DMS53 (cell line): ENCODE results near the gene CNR1.
"Not testable (repeated sequence)": the region's sequence is repeated elsewhere in the genome, so short reads cannot be mapped to it uniquely, and the experiment has no call there.

Experiments used
- DNase-seq: peaks from one replicate; lab custom pipeline; 2025; lab: John Stamatoyannopoulos, UW

Gene CNR1

GRCh38 chr6:88165844-88166492 lies at the start of gene CNR1:
Gene CNR1 (minus strand): TSS chr6:88166347. CDS start chr6:88145274, 21,073 bp downstream.
- DNase-seq = peak; percentile 85

DNA sequence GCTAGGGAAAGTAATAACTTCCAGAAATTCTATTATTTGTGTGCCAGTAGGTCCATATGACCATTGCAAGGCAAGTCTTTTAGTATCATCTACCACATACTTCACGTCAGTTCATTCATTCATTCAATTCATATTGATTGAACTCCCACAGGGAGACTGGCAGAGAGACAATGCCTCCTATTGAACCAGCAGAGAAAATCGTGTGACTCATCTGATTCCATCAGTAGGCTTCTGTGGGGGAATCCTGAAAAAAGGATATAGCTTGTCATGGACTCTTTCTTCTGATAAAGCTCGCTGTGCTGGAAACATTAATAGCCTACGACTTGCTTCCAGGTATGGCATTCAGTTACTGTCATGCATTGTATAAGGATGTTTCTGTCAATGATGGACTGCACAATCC lies 45.3 kb upstream of the CNR1 start:
- no peak for DNase-seq

DNA sequence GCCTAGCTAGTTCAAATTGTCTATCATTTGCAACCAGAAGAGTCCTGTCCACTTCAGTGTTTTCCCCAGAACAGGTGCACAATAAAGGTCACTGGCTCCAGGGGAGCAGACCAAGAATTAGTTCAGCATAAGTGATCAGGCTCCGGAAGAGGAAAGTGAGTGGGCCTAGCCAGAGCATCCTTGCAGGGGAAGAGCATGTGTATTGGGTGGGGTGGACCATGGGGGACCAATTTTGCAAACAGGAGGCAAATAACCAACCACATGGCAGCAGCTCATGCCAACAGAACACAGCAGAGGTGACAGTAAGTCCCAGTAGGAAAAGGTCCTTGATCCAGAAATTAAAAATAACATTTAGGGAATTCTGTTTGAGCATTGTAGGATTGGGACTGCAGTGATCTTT lies 43.2 kb upstream of the CNR1 start:
- DNase-seq = no peak

- DNase-seq = no peak
These were observed 42.6 kb upstream of the CNR1 start for GRCh38 chr6:88208726-88209125.

DNA sequence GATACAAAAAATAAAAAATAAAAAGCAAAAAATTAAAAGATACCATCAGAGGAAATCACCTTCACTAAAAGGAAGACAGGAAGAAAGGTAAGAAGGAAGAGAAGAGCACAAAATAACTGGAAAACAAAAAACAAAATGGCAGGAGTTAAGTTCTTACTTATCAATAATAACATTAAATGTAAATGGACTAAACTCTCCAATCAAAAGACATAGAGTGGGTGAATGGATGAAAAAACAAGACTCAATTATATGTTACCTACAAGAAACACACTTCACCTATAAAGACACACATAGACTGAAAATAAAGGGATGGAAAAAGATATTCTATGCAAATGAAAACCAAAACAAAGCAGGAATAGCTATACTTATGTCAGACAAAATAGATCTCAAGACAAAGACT lies 35.6 kb upstream of the CNR1 start:
- DNase-seq = not testable (repeated sequence)

DNA sequence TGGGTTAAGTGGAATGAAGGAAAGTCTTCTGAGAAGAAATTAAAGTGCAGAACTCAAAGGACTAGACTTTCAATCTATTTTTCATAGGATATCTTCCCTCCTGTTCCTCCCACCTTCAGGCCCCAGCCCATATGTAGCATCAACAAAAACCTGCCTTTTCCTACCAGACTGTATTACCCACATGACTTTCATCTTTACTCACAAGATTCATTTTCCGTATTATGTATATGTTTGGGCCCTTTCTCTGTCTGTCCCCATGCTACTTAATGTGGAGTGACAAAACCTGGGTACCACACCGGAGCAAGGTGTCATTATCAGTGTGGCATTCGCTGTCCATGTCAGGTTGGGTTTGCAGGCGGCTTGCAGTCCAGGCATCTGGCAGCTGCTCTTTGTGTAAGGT lies 18.8 kb upstream of the CNR1 start:
- DNase-seq = no peak

DNA sequence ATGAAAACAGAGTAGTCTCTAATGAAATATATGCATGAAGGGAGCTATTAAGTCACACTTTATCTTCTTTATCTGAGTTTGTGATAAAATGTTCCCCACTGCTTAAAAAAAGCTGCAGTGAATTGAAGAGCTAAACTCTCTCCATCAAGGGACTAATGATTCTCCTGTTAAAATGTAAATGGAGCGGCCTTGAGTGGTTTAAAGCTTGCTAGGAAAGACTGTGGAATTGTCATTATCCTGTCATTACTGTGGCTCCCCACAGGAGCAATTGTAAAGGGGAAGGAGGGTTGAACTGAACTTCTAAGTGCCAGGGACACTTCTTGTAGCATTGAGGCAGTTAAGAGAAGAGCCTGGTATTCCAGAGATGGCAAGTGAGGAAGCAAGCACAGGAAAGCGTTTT lies 17.3 kb upstream of the CNR1 start:
- DNase-seq = no peak

DNA sequence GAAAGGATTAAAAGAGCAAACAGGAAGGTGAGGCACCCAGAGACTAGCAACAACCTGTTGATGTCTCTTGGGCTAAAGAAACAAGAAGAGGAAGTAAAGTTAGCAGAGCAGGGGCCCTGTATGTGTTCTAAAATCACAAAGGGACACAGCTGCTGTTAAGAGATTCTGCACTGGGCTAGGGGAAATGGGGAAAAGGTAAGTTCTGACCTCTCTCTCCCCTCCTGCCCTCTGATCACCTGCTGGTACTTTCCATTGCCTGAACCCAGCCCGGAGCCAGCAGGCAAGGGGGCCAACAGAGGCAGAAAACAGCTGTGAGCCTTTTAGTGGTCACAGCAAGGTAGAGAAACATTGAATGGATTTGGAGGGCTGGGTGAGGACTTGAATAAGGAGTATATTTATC lies 13.5 kb upstream of the CNR1 start:
- DNase-seq = peak; percentile 55

DNA sequence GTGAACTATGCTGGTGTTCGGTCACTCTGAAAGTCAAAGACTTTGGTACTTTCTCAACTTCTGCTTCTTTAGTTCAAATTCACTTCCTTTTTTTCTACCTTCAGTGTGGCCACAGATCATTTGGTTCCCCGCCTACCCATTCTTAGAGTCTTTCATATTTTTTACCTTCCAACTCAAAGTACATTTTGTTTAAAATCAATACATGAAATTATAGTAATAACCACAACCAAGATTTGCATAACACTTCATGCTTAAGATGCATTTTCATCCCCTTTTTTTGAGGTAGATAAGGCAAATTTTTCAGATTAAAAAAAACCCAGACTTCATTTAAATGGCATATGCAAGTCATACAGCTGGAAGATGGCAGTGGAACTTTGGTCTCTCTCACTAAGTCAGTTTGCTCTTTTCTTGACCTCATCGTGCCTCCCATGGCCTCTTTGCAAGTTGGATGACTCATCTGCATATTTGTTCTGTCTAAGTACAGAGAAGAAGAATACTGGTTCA lies 11.9 kb upstream of the CNR1 start:
- peak; percentile 42 for DNase-seq

GRCh38 chr6:88174906-88175305 lies 8.8 kb upstream of the CNR1 start:
- DNase-seq = no peak

- no peak for DNase-seq
These were observed 5.2 kb upstream of the CNR1 start for GRCh38 chr6:88171312-88171711.

- DNase-seq = peak; percentile 4
These were observed 2.2 kb upstream of the CNR1 start for GRCh38 chr6:88168362-88168761.

GRCh38 chr6:88167352-88167937 lies 1.3 kb upstream of the CNR1 start:
- DNase-seq = peak; percentile 28

DNA sequence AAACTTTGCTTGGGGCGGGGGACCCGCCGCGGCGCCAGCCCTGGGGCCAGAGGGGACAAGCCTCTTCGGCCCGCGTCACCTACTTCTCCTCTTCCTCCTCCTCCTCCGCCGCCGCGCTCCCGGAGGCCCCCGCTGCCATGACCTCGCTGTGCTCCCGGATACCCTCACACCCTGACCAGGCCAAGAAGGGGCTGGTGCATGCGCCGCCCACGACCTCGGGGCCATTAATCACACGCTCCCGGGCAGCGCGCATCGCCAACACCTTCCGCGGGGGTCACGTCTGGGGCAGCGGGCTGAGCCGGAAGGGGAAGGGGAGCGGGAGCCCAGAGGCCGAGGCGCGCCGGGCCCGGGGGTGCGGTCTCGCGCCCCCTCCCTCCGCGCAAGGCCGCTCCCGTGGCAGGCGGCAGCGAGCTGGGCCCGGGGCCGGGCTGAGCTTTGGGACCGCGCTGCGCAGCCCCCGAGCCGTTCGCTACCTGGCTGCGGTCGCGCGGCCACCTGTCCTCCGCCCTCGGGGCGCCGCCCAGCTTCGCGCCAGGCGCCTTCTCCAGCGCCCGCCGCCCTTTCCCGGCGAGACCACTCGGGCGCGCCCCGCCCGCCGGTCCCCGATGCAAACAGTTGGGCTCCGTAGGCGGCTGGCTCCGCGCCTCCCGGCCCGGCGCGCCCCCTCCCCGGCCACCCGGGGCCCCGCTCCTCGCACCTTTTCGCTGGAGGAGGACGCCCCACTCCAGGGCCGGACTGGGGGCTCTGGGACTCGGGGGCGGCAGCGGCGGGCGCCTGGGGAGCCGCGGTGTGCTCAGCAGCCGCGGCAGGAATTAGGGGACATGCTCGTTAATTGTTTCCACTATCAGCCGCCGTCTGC lies 575 bp upstream of the CNR1 start:
- DNase-seq = peak; percentile 57

GRCh38 chr6:88165087-88165843 lies 882 bp downstream of the CNR1 start:
- peak; percentile 60 for DNase-seq

- no peak for DNase-seq
These were observed 2.1 kb downstream of the CNR1 start for GRCh38 chr6:88164061-88164460.

- no peak for DNase-seq
These were observed 2.5 kb downstream of the CNR1 start for GRCh38 chr6:88163616-88164015.

DNA sequence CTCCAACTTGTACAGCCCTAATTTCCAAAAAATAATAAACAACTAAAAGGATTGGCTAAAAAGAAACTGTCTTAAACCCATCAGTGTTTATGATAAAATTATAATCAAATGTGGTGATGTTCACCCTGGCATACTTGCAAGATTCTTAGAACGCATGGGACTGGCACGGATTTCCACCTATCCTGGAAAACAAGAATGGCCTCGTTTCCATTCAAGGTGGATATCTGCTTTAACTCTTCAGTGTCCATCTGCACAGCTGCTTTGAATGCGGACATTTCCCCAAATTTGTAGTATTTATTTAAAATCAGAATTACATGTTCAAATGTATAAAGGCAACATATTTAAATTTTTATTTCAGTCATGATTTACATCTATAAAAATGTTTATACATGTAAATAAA lies 4.2 kb downstream of the CNR1 start:
- no peak for DNase-seq

- no peak for DNase-seq
These were observed 9.0 kb downstream of the CNR1 start for GRCh38 chr6:88157106-88157505.

- no peak for DNase-seq
These were observed 20.7 kb downstream of the CNR1 start for GRCh38 chr6:88145298-88145963.

- DNase-seq = no peak
These were observed 21.4 kb downstream of the CNR1 start for GRCh38 chr6:88144637-88145297.
